ACC112 (cell line): Measurements from ENCODE around the gene LPP.

ENCODE experiments used
- H2AFZ ChIP-seq: fragments of 200-600 bp; sonication (generic); one replicate; pipeline ENCODE4 v1.6.0; 2017; ENCODE audit warnings: antibody characterized with exemption, low read length; ENCODE audit not compliant: unreplicated experiment
- H3K27ac ChIP-seq: fragments of 200-600 bp; sonication (generic); 2 replicates; pipeline ENCODE4 v1.5.1; 2014; ENCODE audit warnings: low read depth, mild to moderate bottlenecking, antibody characterized with exemption, low read length, moderate library complexity
- H3K27me3 ChIP-seq: fragments of 200-600 bp; sonication (generic); 2 replicates; pipeline ENCODE4 v1.6.1; 2014; ENCODE audit warnings: mild to moderate bottlenecking, antibody characterized with exemption, low read length, moderate library complexity, mixed read lengths; ENCODE audit not compliant: insufficient read depth
- H3K36me3 ChIP-seq: fragments of 200-600 bp; sonication (generic); 2 replicates; pipeline ENCODE4 v1.6.1; 2016; ENCODE audit warnings: mild to moderate bottlenecking, antibody characterized with exemption, low read length, moderate library complexity, mixed read lengths; ENCODE audit not compliant: insufficient read depth
- H3K4me1 ChIP-seq: fragments of 200-600 bp; sonication (generic); one replicate; pipeline ENCODE4 v1.6.1; 2016; ENCODE audit warnings: low read length, mixed read lengths; ENCODE audit not compliant: insufficient read depth, unreplicated experiment, control insufficient read depth
- H3K4me3 ChIP-seq: fragments of 200-600 bp; sonication (generic); 2 replicates; pipeline ENCODE4 v1.5.1; 2014; ENCODE audit warnings: mild to moderate bottlenecking, low read depth, low read length
- H3K79me2 ChIP-seq: fragments of 200-600 bp; sonication (generic); one replicate; pipeline ENCODE4 v1.6.0; 2016; ENCODE audit warnings: low read length; ENCODE audit not compliant: control insufficient read depth, unreplicated experiment, insufficient read depth

LPP gene

GRCh38 chr3:188380252-188380651 lies 226.3 kb downstream of the LPP start:
- no peaks in the 10 kb centered on the region for H3K4me1 ChIP-seq
- no peaks in the 10 kb centered on the region for H3K36me3 ChIP-seq
- H2AFZ ChIP-seq: no peak overlapping the region
- peaks cover 5% of the 10 kb centered on the region for H3K79me2 ChIP-seq
- H3K27me3 ChIP-seq: no peaks in the 10 kb centered on the region
- no peak overlapping the region for H3K4me3 ChIP-seq
- H3K27ac ChIP-seq: no peak overlapping the region

DNA sequence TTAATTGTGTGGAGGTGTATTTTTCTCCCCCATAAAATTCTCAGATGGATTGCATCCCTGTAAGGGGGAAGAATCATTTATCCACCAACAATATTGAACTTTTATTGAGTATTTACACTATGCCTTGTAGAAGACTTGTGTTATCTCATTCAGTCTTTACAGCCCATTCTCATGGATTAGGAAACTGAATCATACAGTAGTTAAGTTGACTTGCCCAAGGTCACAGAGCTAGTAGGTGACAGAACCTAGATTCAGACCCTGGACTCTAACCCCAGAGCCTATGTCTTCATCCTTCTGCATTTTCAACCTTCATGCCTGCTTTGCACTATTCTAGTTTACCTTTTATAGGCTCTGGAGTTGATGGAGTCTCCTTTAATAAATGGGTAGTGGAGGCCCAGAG lies 226.8 kb downstream of the LPP start:
- no peak overlapping the region for H2AFZ ChIP-seq
- peaks cover 5% of the 10 kb centered on the region for H3K79me2 ChIP-seq
- H3K4me1 ChIP-seq: peaks cover 4% of the 10 kb centered on the region

GRCh38 chr3:188383748-188384147 lies 229.8 kb downstream of the LPP start:
- H3K36me3 ChIP-seq: no peaks in the 10 kb centered on the region
- H3K27me3 ChIP-seq: no peaks in the 10 kb centered on the region
- peaks cover 23% of the 10 kb centered on the region for H3K4me1 ChIP-seq
- no peak overlapping the region for H2AFZ ChIP-seq
- H3K79me2 ChIP-seq: peaks cover 9% of the 10 kb centered on the region
- H3K27ac ChIP-seq: no peak overlapping the region
- H3K4me3 ChIP-seq: no peak overlapping the region

More for the DNA sequence above, 226.8 kb downstream of the LPP start:
- Histone ChIP-seq H3K27ac (no peak overlapping the region), H3K36me3 (no peaks in the 10 kb centered on the region), H3K4me3 (no peak overlapping the region), H3K27me3 (no peaks in the 10 kb centered on the region)

- H2AFZ ChIP-seq: no peak overlapping the region
These were observed 231.3 kb downstream of the LPP start for GRCh38 chr3:188385295-188385694.

GRCh38 chr3:188389711-188390342 lies 235.9 kb downstream of the LPP start:
- Histone ChIP-seq H3K4me3 (no peak overlapping the region), H3K36me3 (no peaks in the 10 kb centered on the region), H3K79me2 (peaks cover 19% of the 10 kb centered on the region), H3K4me1 (peaks cover 23% of the 10 kb centered on the region), H3K27ac (no peak overlapping the region), H3K27me3 (no peaks in the 10 kb centered on the region), H2AFZ (no peak overlapping the region)

More at GRCh38 chr3:188385295-188385694, 231.3 kb downstream of the LPP start:
- Histone ChIP-seq H3K4me3 (no peak overlapping the region), H3K36me3 (no peaks in the 10 kb centered on the region), H3K4me1 (peaks cover 23% of the 10 kb centered on the region), H3K27me3 (no peaks in the 10 kb centered on the region), H3K27ac (no peak overlapping the region), H3K79me2 (peaks cover 16% of the 10 kb centered on the region)

- H3K27me3 ChIP-seq: no peaks in the 10 kb centered on the region
- H3K4me3 ChIP-seq: no peak overlapping the region
- H3K79me2 ChIP-seq: peaks cover 19% of the 10 kb centered on the region
- no peaks in the 10 kb centered on the region for H3K36me3 ChIP-seq
- H2AFZ ChIP-seq: no peak overlapping the region
- peaks cover 23% of the 10 kb centered on the region for H3K4me1 ChIP-seq
- H3K27ac ChIP-seq: no peak overlapping the region
These were observed 236.4 kb downstream of the LPP start for GRCh38 chr3:188390343-188390718.

GRCh38 chr3:188390775-188391443 lies 237.0 kb downstream of the LPP start:
- Histone ChIP-seq H3K27ac (no peak overlapping the region), H3K4me1 (peaks cover 17% of the 10 kb centered on the region), H3K79me2 (peaks cover 19% of the 10 kb centered on the region), H3K27me3 (no peaks in the 10 kb centered on the region), H3K4me3 (no peak overlapping the region), H2AFZ (no peak overlapping the region), H3K36me3 (no peaks in the 10 kb centered on the region)

- peaks cover 14% of the 10 kb centered on the region for H3K4me1 ChIP-seq
These were observed 237.6 kb downstream of the LPP start for GRCh38 chr3:188391592-188391991.

GRCh38 chr3:188392076-188392475 lies 238.1 kb downstream of the LPP start:
- H3K27ac ChIP-seq: no peak overlapping the region
- H3K36me3 ChIP-seq: no peaks in the 10 kb centered on the region
- H2AFZ ChIP-seq: no peak overlapping the region
- H3K4me3 ChIP-seq: no peak overlapping the region
- peaks cover 24% of the 10 kb centered on the region for H3K79me2 ChIP-seq
- no peaks in the 10 kb centered on the region for H3K27me3 ChIP-seq
- H3K4me1 ChIP-seq: peaks cover 15% of the 10 kb centered on the region

More at GRCh38 chr3:188391592-188391991, 237.6 kb downstream of the LPP start:
- Histone ChIP-seq H3K36me3 (no peaks in the 10 kb centered on the region), H3K79me2 (peaks cover 21% of the 10 kb centered on the region), H3K27me3 (no peaks in the 10 kb centered on the region), H3K4me3 (no peak overlapping the region), H3K27ac (no peak overlapping the region), H2AFZ (no peak overlapping the region)

DNA sequence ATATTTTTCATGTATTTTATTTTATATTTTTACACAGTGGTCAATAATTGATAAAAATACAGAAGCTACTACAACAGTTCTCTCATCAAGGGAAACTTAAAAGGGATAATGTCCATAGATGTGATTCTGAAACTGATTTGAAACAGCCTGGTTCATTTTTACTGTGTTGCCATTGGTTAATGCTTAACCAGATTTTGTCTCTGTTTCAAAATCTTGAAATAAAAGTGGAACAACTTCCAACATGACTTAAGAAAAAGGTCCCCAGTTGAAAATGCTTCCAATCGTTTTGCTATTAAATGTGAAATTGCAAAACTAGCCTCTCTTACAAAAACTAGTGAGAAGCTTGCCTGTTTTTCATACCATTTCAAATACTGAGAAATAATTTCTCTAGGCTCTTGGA lies 240.7 kb downstream of the LPP start:
- no peak overlapping the region for H2AFZ ChIP-seq
- H3K36me3 ChIP-seq: no peaks in the 10 kb centered on the region
- H3K4me1 ChIP-seq: peaks cover 11% of the 10 kb centered on the region
- no peaks in the 10 kb centered on the region for H3K27me3 ChIP-seq
- H3K79me2 ChIP-seq: peaks cover 23% of the 10 kb centered on the region
- no peak overlapping the region for H3K4me3 ChIP-seq
- no peak overlapping the region for H3K27ac ChIP-seq

- Histone ChIP-seq H3K27ac (no peak overlapping the region), H3K36me3 (no peaks in the 10 kb centered on the region), H3K4me1 (peaks cover 11% of the 10 kb centered on the region), H3K79me2 (peaks cover 19% of the 10 kb centered on the region), H3K27me3 (no peaks in the 10 kb centered on the region), H2AFZ (no peak overlapping the region), H3K4me3 (no peak overlapping the region)
These were observed 242.3 kb downstream of the LPP start for GRCh38 chr3:188396251-188396650.
